IMR-90 (cell line): ENCODE data around the gene SEC14L6.

ENCODE experiments used
- BHLHE40 ChIP-seq: fragments of 150-350 bp; IDR thresholded peaks from 2 replicates; pipeline ENCODE4 v1.6.1; 2016; ENCODE audit warnings: mild to moderate bottlenecking, low read depth, low read length
- CEBPB ChIP-seq: IDR thresholded peaks from 2 replicates; pipeline ENCODE4 v1.6.1; 2012; ENCODE audit warnings: low read depth, low read length, improper control_type of control experiment
- CHD1 ChIP-seq: IDR thresholded peaks from 2 replicates; pipeline ENCODE4 v1.6.1; 2012; ENCODE audit warnings: low read depth, low read length, improper control_type of control experiment
- FOS ChIP-seq: fragments of 150-350 bp; IDR thresholded peaks from 2 replicates; pipeline ENCODE4 v1.6.1; 2016; ENCODE audit warnings: low read depth, low read length
- MAFK ChIP-seq: IDR thresholded peaks from 2 replicates; pipeline ENCODE4 v1.6.1; 2012; ENCODE audit warnings: low read depth, low read length, improper control_type of control experiment
- MAZ ChIP-seq: IDR thresholded peaks from 2 replicates; pipeline ENCODE4 v1.6.1; 2012; ENCODE audit warnings: low read depth, mild to moderate bottlenecking, low read length, improper control_type of control experiment, moderate library complexity, borderline replicate concordance
- MXI1 ChIP-seq: IDR thresholded peaks from 2 replicates; pipeline ENCODE4 v1.6.1; 2012; ENCODE audit warnings: low read depth, mild to moderate bottlenecking, low read length, moderate library complexity, borderline replicate concordance
- POLR2A ChIP-seq: IDR thresholded peaks from 2 replicates; pipeline ENCODE4 v1.6.1; 2012; ENCODE audit warnings: mild to moderate bottlenecking, low read depth, low read length
- RAD21 ChIP-seq: IDR thresholded peaks from 2 replicates; pipeline ENCODE4 v1.6.1; 2012; ENCODE audit warnings: low read length, improper control_type of control experiment
- RFX5 ChIP-seq: IDR thresholded peaks from 2 replicates; pipeline ENCODE4 v1.8.0; 2012; ENCODE audit warnings: low read depth, mild to moderate bottlenecking, low read length, moderate library complexity
- TF ChIP-seq, protein P1 (sequence below): conservative IDR thresholded peaks from 2 replicates; pipeline ENCODE4 v1.5.1; 2012; ENCODE audit warnings: mild to moderate bottlenecking, low read depth, low read length, improper control_type of control experiment
- TF ChIP-seq, protein P2 (sequence below): fragments of 150-350 bp; IDR thresholded peaks from 2 replicates; pipeline ENCODE4 v1.6.1; 2017; ENCODE audit warnings: mild to moderate bottlenecking, antibody characterized with exemption, low read length, low read depth

DNA sequence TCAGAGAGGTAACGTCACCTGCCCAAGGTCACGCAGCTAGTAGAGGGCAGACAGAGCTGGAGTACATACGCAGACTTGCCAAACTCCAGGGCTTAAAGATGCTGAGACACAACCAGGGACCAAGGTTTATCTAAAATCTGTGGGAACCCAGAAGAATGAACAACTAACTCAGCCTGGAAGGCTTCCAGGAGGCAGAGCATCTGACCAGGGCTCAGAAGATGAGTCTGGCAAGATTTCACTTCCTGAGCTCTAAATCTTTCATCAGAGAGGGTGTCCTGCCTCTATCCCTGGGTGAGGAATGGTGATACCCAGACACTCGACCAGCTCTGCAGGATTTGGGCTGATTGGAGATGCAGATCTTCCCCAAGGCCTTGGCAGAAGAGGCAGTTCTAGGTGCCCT is 18.8 kb upstream of the SEC14L6 start:
- TF ChIP-seq POLR2A = no peak
- no peak for TF ChIP-seq CHD1
- TF ChIP-seq RAD21 = no peak
- TF ChIP-seq, protein P1, sequence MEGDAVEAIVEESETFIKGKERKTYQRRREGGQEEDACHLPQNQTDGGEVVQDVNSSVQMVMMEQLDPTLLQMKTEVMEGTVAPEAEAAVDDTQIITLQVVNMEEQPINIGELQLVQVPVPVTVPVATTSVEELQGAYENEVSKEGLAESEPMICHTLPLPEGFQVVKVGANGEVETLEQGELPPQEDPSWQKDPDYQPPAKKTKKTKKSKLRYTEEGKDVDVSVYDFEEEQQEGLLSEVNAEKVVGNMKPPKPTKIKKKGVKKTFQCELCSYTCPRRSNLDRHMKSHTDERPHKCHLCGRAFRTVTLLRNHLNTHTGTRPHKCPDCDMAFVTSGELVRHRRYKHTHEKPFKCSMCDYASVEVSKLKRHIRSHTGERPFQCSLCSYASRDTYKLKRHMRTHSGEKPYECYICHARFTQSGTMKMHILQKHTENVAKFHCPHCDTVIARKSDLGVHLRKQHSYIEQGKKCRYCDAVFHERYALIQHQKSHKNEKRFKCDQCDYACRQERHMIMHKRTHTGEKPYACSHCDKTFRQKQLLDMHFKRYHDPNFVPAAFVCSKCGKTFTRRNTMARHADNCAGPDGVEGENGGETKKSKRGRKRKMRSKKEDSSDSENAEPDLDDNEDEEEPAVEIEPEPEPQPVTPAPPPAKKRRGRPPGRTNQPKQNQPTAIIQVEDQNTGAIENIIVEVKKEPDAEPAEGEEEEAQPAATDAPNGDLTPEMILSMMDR = no peak
- no peak for TF ChIP-seq MXI1
- TF ChIP-seq MAFK = no peak
- no peak for TF ChIP-seq BHLHE40
- TF ChIP-seq, protein P2, sequence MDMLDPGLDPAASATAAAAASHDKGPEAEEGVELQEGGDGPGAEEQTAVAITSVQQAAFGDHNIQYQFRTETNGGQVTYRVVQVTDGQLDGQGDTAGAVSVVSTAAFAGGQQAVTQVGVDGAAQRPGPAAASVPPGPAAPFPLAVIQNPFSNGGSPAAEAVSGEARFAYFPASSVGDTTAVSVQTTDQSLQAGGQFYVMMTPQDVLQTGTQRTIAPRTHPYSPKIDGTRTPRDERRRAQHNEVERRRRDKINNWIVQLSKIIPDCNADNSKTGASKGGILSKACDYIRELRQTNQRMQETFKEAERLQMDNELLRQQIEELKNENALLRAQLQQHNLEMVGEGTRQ = no peak
- no peak for TF ChIP-seq RFX5
- TF ChIP-seq CEBPB = no peak
- no peak for TF ChIP-seq FOS
- TF ChIP-seq MAZ = no peak
